ENCODE results near the gene KIF9.
A peak's percentile ranks its signal among the peaks of the same experiment; 100 is the strongest.
"Not testable (repeated sequence)": the region's sequence is repeated elsewhere in the genome, so short reads cannot be mapped to it uniquely, and the experiment has no call there.

KIF9 gene

GRCh38 chr3:47228088-47228487, 54.5 kb downstream of the KIF9 start:
- peaks cover 0 to 57% (median 46%) of the 10 kb centered on the region in 10 experiments; a peak in 18 of 20 replicates for H3K4me1 ChIP-seq
- no peaks in the 10 kb centered on the region for H3K9me3 ChIP-seq (replicated peaks in 1 of 11)
- H3K4me2 ChIP-seq: peak overlapping the region in 6 of 11 experiments; percentile 4 to 93 (median 87); a peak in 11 of 22 replicates
- H3K36me3 ChIP-seq: no peaks in the 10 kb centered on the region; a peak in 1 of 22 replicates
- TF ChIP-seq Cebpa-rat (IDR thresholded peaks at IDR 0.05): no peak
- H3K4me3 ChIP-seq: 0 out of 20 replicates have a peak overlapping the region, but pooled peaks of 1 of the 10 experiments have one; percentile 2
- H3K27ac ChIP-seq: peak overlapping the region in 6 of 11 experiments; percentile 3 to 65 (median 34); a peak in 9 of 22 replicates
- H3K27me3 ChIP-seq: no peaks in the 10 kb centered on the region
- H4K20me1 ChIP-seq: peaks cover 0 to 3% (median 0%) of the 10 kb centered on the region in 11 experiments; a peak in 1 of 22 replicates
- peak overlapping the region in 1 of 11 experiments; percentile 20; a peak in 1 of 22 replicates for H3K9ac ChIP-seq

- H3K4me3 ChIP-seq: 0 out of 20 replicates have a peak overlapping the region, but pooled peaks of 1 of the 10 experiments have one; percentile 2
- no peak for TF ChIP-seq Cebpa-rat (IDR thresholded peaks at IDR 0.05)
- H3K4me1 ChIP-seq: peaks cover 0 to 57% (median 46%) of the 10 kb centered on the region in 10 experiments; a peak in 18 of 20 replicates
- H3K27me3 ChIP-seq: no peaks in the 10 kb centered on the region
- peak overlapping the region in 6 of 11 experiments; percentile 3 to 65 (median 34); a peak in 9 of 22 replicates for H3K27ac ChIP-seq
- H4K20me1 ChIP-seq: peaks cover 0 to 3% (median 0%) of the 10 kb centered on the region in 11 experiments; a peak in 1 of 22 replicates
- no peaks in the 10 kb centered on the region for H3K9me3 ChIP-seq (replicated peaks in 1 of 11)
- peak overlapping the region in 7 of 11 experiments; percentile 4 to 93 (median 85); a peak in 12 of 22 replicates for H3K4me2 ChIP-seq
- H3K36me3 ChIP-seq: no peaks in the 10 kb centered on the region; a peak in 1 of 22 replicates
- H3K9ac ChIP-seq: peak overlapping the region in 1 of 11 experiments; percentile 20; a peak in 1 of 22 replicates
Observed at GRCh38 chr3:47227678-47228077, 54.9 kb downstream of the KIF9 start.

GRCh38 chr3:47225310-47225906, 57.2 kb downstream of the KIF9 start:
- Histone ChIP-seq H3K4me2 (peak overlapping the region in 10 of 11 experiments; percentile 20 to 93 (median 85); a peak in 20 of 22 replicates), H3K36me3 (no peaks in the 10 kb centered on the region; a peak in 1 of 22 replicates), H3K9me3 (replicated peaks in 1 of 11) (no peaks in the 10 kb centered on the region), H3K27me3 (no peaks in the 10 kb centered on the region), H3K4me3 (peak overlapping the region in 5 of 10 experiments; percentile 19 to 50 (median 29); a peak in 7 of 20 replicates), H3K27ac (peak overlapping the region in 8 of 11 experiments; percentile 23 to 82 (median 73); a peak in 15 of 22 replicates), H4K20me1 (peaks cover 0 to 3% (median 0%) of the 10 kb centered on the region in 11 experiments; a peak in 1 of 22 replicates), H3K9ac (peak overlapping the region in 6 of 11 experiments; percentile 8 to 59 (median 52); a peak in 9 of 22 replicates), H3K4me1 (peaks cover 0 to 57% (median 46%) of the 10 kb centered on the region in 10 experiments; a peak in 18 of 20 replicates)
- TF ChIP-seq Cebpa-rat (IDR thresholded peaks at IDR 0.05): peak in 6 of 11 experiments; percentile 11 to 77 (median 71); a peak in 9 of 22 replicates

- Histone ChIP-seq H3K27ac (peak overlapping the region in 2 of 11 experiments; percentile 7 to 76; a peak in 1 of 22 replicates), H3K4me1 (peaks cover 0 to 53% (median 46%) of the 10 kb centered on the region in 10 experiments; a peak in 18 of 20 replicates), H3K4me3 (no peak overlapping the region), H3K36me3 (no peaks in the 10 kb centered on the region; a peak in 1 of 22 replicates), H3K9ac (no peak overlapping the region), H3K27me3 (no peaks in the 10 kb centered on the region), H3K4me2 (peak overlapping the region in 4 of 11 experiments; percentile 82 to 93 (median 88); a peak in 5 of 22 replicates), H4K20me1 (peaks cover 0 to 3% (median 0%) of the 10 kb centered on the region in 11 experiments; a peak in 1 of 22 replicates), H3K9me3 (replicated peaks in 1 of 11) (no peaks in the 10 kb centered on the region)
- no peak for TF ChIP-seq Cebpa-rat (IDR thresholded peaks at IDR 0.05)
Observed at GRCh38 chr3:47223755-47224154, 58.8 kb downstream of the KIF9 start.

GRCh38 chr3:47221798-47222197, 60.8 kb downstream of the KIF9 start:
- Histone ChIP-seq H3K4me3 (no peak overlapping the region), H3K27me3 (no peaks in the 10 kb centered on the region), H3K4me1 (peaks cover 0 to 33% (median 29%) of the 10 kb centered on the region in 10 experiments; a peak in 18 of 20 replicates), H3K36me3 (no peaks in the 10 kb centered on the region), H3K9me3 (replicated peaks in 1 of 11) (no peaks in the 10 kb centered on the region), H4K20me1 (no peaks in the 10 kb centered on the region), H3K27ac (no peak overlapping the region), H3K4me2 (no peak overlapping the region), H3K9ac (no peak overlapping the region)
- no peak for TF ChIP-seq Cebpa-rat (IDR thresholded peaks at IDR 0.05)

GRCh38 chr3:47210863-47211405, 71.7 kb downstream of the KIF9 start:
- no peak overlapping the region for H3K4me2 ChIP-seq
- no peaks in the 10 kb centered on the region for H3K4me1 ChIP-seq
- H4K20me1 ChIP-seq: no peaks in the 10 kb centered on the region
- TF ChIP-seq Cebpa-rat (IDR thresholded peaks at IDR 0.05): no peak
- H3K9me3 ChIP-seq (replicated peaks in 1 of 11): no peaks in the 10 kb centered on the region
- H3K27ac ChIP-seq: no peak overlapping the region
- H3K4me3 ChIP-seq: no peak overlapping the region
- no peak overlapping the region for H3K9ac ChIP-seq
- no peaks in the 10 kb centered on the region for H3K36me3 ChIP-seq
- no peaks in the 10 kb centered on the region for H3K27me3 ChIP-seq

GRCh38 chr3:47206022-47206421, 76.6 kb downstream of the KIF9 start:
- H3K36me3 ChIP-seq; H3K4me1 ChIP-seq; H3K27me3 ChIP-seq; H4K20me1 ChIP-seq; H3K4me2 ChIP-seq; H3K4me3 ChIP-seq; H3K27ac ChIP-seq; H3K9ac ChIP-seq; H3K9me3 ChIP-seq (replicated peaks in 1 of 11): not testable (repeated sequence)

- no peak for TF ChIP-seq Cebpa-rat (IDR thresholded peaks at IDR 0.05)
Observed at GRCh38 chr3:47204875-47205274, 77.7 kb downstream of the KIF9 start.

GRCh38 chr3:47202542-47202941, 80.1 kb downstream of the KIF9 start:
- Histone ChIP-seq H4K20me1 (no peaks in the 10 kb centered on the region), H3K4me3 (no peak overlapping the region), H3K27me3 (no peaks in the 10 kb centered on the region), H3K36me3 (no peaks in the 10 kb centered on the region), H3K9me3 (replicated peaks in 1 of 11) (no peaks in the 10 kb centered on the region), H3K9ac (no peak overlapping the region), H3K4me1 (no peaks in the 10 kb centered on the region), H3K27ac (no peak overlapping the region), H3K4me2 (no peak overlapping the region)
- TF ChIP-seq Cebpa-rat (IDR thresholded peaks at IDR 0.05): no peak

More at GRCh38 chr3:47204875-47205274, 77.7 kb downstream of the KIF9 start:
- no peaks in the 10 kb centered on the region for H3K27me3 ChIP-seq
- no peak overlapping the region for H3K27ac ChIP-seq
- no peaks in the 10 kb centered on the region for H3K36me3 ChIP-seq
- no peaks in the 10 kb centered on the region for H4K20me1 ChIP-seq
- H3K4me3 ChIP-seq: no peak overlapping the region
- H3K4me1 ChIP-seq: no peaks in the 10 kb centered on the region
- no peak overlapping the region for H3K9ac ChIP-seq
- no peaks in the 10 kb centered on the region for H3K9me3 ChIP-seq (replicated peaks in 1 of 11)
- no peak overlapping the region for H3K4me2 ChIP-seq

All from BLaER1 treated with 17β-estradiol and CSF1 and Interleukin-3, amounts not matched to agents 10 nM and 100 nM (cell line).